CD4-positive, alpha-beta T cell treated with Interleukin-10 for 1 hour (primary cell): ENCODE measurements around the gene GDF15.
A peak's percentile ranks its signal among the peaks of the same experiment; 100 is the strongest.
"Not testable (repeated sequence)": the region's sequence is repeated elsewhere in the genome, so short reads cannot be mapped to it uniquely, and the experiment has no call there.

Experiments
- DNase-seq: peaks from one replicate; pipeline ENCODE4 v3.0.0-alpha.2; 2020

Gene GDF15

DNA sequence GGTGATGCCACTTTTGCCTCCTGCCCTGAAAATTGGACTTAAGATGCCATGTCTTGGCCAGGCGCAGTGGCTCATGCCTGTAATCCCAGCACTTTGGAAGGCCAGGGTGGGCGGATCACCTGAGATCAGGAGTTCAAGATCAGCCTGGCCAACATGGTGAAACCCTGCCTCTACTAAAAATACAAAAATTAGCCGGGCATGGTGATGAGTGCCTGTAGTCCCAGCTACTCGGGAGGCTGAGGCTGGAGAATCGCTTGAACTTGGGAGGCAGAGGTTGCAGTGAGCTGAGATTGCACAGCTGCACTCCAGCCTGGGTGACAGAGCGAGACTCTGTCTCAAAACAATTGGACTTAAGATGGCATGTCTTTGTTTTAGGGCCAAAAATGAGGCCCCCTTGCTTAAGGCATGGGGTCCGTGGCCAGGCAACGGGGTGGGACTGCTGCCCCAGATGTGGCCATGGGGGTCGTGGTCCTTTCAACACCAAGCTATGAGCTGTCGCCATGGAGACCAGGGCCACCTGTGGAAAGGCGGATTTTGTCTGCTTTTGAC lies 21.6 kb upstream of the GDF15 start:
- not testable (repeated sequence) for DNase-seq

DNA sequence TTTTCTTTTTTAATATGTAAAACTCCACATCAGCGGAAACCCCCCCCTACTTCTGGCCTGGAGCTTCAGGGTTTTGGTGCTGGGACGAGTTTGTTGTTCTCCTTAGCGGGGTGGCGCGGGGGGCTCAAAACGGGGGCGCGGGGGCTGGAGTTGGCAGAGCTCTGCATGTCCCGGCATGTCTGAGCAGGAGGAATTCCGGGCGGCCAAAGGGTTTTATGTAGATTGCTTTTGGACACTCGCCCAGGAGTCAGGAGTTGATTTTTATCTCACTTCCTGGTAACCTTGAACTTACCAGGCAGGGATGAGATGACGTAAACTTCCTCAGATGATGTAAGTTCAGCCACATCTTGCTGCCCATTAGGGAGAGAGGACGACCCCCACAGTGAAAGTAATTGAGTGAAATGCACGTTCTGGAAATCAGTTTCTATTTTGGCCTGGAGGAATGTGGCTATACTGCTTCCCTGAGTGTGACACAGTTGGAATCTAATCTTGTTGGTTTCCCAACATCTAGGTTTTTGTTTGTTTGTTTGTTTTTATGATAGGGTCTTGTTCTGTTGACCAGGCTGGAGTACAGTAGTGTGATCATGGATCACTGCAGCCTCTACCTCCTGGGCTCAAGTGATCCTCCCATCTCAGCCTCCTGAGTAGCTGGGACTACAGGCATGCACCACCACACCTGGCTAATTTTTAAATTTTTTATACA lies 21.0 kb upstream of the GDF15 start:
- no peak for DNase-seq

DNA sequence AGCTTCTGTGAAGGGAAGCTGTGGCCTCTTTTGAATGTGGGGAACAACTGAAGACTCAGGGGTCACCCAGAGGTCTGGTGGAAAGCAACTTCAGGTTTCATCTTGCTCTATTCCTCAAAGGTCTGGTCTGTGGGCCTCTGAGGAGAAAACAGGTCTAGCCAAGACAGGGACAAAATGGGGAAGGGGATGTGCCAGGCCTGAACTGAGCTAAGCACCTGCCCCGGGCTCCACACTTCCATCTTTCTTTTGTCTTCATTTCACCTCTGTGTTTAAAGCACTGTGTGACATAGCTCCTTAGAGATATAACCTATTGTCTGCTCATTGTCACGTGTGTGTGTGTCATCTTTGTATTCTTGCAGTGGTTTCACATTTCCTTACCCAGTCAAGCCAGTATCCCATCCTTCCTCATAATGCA lies 19.9 kb upstream of the GDF15 start:
- no peak for DNase-seq

DNA sequence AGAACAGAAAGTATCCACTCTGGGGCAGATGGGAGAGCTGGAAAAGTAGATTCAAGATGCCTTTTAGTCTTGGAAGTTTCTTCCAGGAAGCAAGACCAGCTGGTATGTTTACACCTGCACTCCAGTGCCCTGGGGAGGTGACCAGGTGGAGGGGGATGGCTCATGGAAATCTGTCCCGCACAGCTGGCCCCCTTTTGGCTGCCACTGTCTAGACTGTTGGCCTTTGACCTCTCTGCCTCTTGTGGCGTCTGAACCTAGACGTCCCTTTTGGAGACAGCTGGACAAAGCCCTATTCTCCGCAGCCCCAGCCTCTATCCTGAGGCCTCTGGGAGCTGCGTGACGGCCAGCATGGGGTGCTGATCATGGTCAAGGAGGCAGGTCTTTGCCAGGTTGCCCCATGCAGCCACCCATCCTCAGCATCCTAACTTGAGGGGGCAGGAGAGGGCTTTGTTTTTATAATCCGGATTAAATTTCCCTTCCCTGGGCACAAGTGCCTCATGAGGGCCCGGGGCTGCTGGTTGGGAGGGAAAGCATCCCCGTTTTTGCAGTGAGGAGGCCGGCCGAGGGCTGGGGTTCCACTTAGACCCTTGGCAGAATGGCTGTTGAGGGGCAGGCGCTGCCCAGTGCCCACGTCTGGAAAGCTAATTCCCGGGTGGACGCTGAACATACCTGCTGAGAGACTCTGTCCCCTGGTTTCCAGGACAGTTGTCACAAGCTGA lies 17.3 kb upstream of the GDF15 start:
- DNase-seq: no peak

DNA sequence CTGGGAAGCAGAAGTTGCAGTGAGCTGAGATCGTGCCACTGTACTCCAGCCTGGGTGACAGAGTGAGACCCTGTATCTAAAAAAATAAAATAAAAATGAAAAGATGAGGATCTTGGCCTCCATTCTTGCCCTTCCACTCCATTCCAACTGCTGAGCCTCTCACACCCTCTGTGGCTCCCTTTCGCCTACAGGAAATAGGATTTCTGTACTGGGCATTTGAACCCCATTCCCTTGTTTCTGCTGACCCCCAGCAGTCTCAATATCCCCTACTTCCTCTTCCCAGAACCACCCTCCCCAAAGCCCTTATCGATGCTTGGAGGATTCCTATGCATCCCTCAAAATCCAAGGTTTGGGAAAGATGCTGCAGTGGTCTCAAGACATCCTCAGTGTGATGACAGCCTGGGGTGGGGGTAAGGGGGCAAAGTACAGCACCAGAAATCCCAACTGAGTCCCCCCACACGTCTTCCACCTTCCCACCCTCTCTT lies 12.5 kb upstream of the GDF15 start:
- no peak for DNase-seq

DNA sequence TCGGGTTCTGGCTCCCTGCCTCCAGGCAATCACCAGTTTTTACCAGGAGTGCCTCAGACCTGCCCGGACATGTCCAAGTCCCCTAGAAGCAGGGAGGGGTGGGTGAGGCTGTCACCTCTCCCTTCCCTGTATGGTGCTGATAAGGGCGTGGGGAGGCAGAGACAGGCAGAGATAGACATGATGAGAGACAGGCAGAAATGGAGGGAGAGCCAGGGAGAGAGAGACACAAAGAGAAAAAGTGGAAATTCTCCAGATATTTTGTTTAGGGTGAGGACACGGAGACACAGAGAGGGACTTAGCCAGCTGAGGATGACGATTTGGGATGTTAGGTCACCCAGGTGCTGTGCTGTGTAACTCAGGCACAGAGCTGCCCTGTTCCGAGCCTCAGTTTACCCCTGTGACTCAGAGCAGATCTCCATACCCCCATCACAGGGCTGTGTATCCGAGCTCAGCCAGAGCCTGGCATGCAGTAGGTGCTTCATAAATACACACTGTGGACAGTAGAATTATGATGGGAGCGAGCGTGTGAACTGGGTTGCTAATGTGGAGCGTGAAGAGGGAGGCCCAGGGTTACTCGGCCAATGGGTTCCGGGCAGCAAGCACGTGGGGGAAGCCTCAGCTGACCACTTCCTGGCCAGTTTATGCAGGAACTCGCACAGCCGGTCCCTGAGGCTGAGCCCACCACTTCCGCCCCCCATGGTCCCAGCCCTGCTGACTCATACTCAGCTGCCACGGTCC lies 11.9 kb upstream of the GDF15 start:
- DNase-seq: peak; percentile 65

DNA sequence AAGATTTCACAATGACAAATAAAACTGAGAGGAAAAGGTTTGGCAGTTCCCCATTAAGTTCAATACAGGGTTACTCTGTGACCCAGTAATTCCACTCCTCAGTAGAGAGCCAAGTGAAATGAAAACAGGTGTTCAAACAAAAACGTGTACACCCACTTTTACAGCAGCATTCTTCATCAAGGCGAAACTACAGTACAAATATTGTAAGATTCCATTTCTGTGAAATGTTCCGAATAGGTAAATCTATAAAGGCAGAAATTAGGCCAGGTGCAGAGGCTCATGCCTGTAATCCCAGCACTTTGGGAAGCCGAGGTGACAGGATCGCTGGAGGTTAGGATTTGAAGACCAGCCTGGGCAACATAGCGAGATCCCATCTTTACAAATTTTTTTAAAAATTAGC lies 8.9 kb upstream of the GDF15 start:
- DNase-seq: no peak

DNA sequence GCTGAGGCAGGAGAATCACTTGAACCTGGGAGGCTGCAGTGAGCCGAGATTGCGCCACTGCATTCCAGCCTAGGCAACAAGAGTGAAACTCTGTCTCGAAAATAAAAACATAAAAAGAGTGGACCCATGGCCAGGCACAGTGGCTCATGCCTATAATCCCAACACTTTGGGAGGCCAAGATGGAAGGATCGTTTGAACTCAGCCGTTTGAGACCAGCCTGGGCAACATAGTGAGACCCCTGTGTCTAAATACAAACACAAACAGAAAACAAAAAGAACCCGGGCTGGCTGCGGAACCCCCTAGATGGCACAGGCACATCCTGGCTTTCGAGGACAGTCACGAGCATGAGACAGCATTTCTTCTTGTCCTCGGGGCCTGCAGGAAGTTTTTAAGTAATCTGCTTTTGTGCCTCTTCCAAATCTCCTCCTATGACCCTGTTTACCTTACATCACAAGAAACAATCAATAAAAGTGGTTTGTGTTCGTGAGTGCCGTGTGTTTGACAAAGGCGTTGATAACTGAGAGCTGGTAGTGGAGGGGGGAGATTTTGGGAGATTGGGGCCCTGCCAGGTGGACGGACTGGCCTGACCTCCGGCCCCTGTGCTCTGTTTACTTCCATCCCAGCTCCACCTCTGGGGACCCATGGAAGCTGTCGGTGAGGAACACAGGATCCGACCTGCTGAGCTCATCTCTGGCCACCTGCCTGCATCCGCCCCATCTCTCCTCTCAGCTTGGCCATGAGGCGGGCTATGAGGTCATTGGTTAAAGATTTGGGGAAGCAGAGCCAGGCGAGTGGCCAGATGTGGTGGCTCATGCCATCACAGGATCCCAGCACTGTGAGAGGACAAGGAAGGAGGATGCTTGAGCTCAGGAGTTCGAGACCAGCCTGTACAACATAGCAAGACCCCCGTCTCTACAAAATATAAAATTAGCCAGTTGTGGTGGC lies 5.9 kb upstream of the GDF15 start:
- no peak for DNase-seq

DNA sequence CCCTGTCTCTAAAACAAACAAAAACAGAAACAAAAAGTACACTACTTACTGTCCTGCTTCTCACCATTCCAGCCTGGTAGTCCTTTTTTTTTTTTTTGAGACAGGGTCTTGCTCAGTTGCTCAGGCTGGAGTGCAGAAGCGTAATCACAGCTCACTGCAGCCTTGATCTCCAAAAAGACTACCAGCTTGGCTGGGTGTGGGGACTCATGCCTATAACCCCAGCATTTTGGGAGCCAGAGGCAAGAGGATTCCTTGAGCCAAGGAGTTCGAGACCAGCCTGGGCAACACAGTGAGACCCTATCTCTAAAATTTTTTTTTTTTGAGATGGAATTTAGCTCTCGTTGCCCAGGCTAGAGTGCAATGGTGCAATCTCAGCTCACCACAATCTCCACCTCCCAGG lies 5.1 kb upstream of the GDF15 start:
- DNase-seq: no peak

DNA sequence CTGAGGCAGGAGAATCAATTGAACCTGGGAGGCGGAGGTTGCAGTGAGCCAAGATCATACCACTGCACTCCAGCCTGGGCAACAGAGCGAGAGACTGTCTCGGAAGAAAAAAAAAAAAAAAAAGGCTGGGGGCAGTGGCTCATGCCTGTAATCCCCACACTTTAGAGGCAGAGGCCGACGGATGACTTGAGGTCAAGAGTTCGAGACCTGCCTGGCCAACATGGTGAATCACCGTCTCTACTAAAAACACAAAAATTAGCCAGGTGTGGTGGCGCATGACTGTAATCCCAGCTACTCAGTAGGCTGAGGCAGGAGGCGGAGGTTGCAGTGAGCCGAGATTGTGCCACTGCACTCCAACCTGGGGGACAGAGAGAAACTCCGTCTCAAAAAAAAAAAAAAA lies 2.3 kb upstream of the GDF15 start:
- not testable (repeated sequence) for DNase-seq

DNA sequence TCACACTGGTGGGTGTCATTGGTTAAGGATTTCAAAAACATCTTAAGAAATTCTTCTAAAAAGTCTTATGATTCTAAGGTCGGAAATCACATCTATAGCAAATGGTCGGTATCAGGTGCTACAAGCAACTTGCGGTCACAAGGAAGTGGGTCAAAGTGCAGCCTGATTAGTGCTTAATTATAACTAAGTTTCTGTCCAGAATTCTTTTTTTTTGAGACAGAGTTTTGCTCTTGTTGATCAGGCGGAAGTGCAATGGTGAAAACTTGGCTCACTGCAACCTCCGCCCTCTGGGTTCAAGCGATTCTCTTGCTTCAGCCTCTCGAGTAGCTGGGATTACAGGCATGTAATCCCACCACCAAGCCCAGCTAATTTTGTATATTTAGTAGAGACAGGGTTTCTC lies 1.2 kb upstream of the GDF15 start:
- no peak for DNase-seq

DNA sequence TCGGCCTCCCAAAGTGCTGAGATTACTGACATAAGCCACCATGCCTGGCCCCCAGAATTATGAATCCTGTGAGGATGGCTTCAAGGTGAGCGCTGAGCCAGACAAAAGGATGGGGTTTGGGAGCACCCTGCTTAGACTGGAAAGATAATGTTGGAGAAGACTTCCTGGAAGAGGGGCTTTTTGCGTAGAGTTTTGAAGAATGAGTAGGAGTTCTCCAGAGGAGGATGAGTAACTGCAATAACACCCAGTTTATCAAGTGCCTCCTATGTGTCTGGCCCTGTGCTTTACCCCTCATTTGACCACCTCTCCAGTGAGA lies 641 bp upstream of the GDF15 start:
- DNase-seq: no peak

DNA sequence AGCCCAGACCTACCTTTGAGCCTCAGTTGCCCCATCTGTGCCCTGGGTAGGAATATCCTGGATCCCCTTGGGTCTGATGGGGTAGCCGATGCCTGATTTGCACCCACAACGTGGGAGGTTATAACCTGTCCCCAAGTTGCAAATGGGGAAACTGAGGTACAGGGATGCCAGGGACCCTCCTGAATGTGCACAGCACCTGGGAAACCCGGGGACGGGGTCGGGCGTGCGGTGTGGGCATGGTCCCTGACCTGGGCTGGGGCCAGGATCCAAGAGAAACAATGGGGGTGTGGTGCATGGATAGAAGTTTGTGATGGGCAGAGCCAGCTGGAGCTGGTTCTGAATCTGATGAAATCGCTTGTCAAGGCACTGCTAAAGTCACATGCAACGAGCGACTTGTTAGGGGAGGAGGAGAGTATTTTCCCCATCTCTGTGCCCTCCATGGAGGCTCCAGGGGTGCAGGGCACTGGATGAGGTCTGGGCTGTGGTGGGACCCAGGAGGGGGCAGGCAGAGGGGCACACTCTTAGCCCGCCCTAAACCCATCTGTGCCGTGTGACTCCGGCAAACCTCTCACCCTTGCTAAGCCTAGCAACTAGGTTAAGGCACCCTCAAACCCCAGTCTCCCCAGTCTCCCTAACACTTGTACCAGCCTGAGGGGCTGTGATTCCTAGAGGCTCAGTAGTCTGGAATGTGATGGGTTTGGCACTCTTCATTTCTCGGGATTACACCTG lies 749 bp downstream of the GDF15 start:
- DNase-seq: no peak

DNA sequence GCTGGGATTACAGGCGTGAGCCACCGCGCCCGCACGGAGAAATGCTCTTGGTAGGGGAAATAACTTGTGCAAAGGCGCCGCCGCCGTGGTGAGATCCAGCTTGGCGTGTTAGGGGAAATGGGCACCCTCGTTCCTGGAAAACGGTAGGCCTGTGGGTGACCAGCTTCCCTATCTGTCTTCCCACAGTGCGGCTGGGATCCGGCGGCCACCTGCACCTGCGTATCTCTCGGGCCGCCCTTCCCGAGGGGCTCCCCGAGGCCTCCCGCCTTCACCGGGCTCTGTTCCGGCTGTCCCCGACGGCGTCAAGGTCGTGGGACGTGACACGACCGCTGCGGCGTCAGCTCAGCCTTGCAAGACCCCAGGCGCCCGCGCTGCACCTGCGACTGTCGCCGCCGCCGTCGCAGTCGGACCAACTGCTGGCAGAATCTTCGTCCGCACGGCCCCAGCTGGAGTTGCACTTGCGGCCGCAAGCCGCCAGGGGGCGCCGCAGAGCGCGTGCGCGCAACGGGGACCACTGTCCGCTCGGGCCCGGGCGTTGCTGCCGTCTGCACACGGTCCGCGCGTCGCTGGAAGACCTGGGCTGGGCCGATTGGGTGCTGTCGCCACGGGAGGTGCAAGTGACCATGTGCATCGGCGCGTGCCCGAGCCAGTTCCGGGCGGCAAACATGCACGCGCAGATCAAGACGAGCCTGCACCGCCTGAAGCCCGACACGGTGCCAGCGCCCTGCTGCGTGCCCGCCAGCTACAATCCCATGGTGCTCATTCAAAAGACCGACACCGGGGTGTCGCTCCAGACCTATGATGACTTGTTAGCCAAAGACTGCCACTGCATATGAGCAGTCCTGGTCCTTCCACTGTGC lies 2.4 kb downstream of the GDF15 start:
- peak; percentile 86 for DNase-seq

DNA sequence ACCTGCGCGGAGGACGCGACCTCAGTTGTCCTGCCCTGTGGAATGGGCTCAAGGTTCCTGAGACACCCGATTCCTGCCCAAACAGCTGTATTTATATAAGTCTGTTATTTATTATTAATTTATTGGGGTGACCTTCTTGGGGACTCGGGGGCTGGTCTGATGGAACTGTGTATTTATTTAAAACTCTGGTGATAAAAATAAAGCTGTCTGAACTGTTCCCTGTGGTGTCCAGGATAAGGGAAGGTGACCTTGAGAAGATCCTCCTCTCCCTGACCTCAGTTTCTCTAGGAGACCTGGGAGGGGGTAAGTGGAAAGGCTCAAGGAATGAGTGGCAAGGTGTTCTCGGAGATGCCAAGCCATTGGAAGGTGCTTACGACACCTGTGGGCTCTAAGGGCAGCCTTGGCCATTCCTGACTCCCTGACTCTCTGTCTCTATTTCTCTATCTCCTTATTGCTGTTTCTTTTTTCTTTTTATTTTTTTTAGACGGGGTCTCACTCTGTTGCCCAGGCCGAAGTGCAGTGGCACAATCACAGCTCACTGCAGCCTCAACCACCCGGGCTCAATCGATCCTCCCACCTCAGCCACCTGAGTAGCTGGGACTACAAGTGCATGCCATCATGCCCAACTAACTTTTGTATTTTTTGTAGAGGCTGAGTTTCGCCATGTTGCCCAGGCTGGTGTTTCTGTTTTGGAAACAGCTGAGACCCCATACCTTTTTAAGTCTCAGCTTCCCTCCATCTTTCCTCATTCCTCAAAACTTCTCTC lies 3.2 kb downstream of the GDF15 start:
- DNase-seq: no peak

DNA sequence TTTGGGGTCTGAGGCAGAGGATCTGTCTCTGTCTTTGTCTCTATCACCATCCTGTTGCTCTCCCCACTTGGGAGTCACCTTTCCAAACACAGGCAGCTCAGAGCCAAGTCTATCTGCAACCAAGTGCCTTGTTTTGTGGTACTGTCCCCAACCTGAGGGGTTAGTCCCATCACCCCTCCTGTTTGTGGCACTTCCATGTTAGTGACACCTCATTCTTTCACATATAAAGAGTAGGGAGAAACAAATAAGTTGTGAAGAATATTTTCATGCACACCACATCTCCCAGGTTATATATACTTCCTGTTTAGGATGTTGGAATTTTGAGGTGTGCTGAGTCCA lies 3.7 kb downstream of the GDF15 start:
- no peak for DNase-seq

DNA sequence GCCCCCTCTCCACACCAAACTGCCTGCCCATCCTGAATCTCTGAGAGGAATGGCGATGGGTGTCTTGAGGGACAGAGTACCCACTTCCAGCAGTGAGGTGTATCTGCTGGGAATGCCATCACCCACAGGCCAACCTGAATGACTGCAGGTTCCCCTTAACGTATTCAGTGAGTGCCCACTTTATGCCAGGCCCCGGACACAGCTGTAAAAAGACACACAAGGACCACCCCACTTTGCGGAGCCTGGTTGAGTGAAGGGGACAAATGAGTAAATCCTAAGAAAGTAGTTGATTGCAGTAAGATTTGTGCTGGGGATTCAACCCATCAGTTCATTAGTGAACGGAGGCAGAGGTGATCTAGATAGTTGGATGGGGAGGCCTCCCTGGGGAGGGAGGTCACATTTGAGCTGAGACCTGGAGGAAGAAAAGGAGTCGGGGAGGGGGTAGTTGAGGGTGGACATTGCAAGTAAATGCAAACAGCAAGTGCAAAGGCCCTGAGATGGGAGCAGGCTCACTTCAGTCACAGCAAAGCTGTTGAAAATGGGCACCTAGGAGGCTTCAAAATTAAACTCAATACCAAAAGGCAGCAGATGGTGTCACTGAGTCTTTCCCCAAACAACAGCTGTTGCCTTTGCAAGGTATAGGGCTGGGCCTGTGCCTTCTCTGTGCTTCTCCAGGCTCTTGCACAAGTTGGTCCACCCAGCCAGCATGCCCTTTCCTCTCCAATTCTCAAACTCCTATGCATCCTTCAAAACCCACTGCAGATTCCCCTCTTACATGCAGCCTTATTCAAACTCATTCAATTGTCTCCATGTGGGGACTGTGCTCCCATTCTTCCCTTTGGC lies 4.3 kb downstream of the GDF15 start:
- DNase-seq: no peak

DNA sequence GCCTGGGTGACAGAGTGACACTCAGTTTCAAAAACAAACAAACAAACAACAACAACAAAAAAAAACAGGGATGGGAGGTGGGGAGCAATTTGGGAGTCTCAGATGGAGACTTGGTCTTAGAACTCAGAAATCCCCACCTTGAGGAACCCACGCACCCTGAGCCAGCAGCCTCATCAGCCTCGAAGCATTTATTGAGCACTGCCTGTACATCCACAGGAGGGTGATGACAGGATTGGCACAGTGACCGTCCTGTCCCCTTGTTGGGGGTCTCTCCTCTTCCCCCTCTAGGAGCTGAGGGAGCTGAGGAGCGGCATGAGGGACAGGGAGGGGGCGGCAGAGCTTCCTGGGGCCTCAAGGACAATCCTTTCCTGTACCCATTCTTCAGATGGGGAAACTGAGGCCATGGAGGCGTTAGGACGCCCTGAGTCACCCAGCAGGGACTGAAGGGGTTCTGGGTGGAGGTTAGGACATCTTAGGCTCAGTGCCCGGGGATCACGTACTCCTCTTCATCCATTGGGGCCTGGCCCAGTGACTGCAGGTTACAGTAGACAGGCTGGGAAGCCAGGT lies 5.6 kb downstream of the GDF15 start:
- DNase-seq: no peak

DNA sequence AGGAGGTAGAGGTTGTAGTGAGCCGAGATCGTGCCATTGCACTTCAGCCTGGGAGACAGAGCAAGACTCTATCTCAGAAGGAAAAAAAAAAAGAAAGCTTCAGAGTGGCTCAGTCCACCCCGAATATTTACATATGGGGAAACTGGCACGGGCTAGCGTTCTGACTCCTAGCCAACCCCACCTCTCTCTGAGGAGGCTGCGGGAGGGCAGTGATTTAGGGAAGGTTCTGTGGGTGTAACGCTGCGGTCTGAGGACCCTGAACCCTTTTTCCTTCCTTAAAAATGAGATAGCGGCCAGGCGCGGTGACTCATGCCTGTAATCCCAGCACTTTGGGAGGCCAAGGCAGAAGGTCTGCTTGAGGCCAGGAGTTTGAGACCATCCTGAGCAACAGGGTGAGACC lies 6.5 kb downstream of the GDF15 start:
- no peak for DNase-seq
